GM18909 (cell line): ENCODE measurements around the gene CCDC38.

Experiments
- ATAC-seq: cut with Tn5 transposase; IDR thresholded peaks from one replicate; pipeline ENCODE4 v1.9.1; 2021; ENCODE audit warnings: mild to moderate bottlenecking; ENCODE audit not compliant: unreplicated experiment, poor library complexity

CCDC38 gene

DNA sequence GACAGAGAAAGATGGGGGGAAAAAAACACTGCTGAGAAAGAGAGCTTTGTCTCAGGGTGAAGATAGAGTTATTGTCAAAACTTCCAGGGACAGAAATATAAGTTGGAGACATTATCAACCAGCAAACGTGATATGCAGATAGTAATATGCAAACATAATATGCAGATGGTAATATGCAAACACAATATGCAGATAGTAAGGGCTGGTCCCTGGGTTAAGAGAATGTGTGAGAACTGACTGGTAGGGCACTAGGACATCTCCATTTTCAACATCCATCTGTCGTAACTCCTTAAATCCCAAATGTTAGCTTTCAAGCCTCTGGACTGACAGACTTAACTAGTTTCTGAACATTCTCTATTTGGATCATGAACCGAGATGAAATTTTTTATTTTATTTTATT lies 51.5 kb downstream of the CCDC38 start:
- no peak for ATAC-seq

DNA sequence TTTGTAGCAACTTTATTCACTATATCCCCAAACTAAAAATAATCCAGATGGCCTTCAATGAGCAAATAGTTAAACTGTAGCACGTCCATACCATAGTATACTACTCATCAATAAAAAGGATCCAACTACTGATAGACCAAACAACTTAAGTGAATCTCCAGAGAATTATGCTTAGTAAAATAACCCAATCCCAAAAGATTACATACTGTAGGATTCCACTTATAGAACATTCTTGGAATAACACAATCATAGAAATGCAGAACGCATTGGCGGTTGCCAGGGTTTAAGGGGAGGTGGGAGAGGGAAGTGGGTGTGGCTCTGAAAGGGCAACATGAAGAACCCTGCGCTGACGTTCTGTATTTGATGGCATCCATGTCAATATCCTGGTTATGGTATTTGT lies 55.1 kb downstream of the CCDC38 start:
- no peak for ATAC-seq

DNA sequence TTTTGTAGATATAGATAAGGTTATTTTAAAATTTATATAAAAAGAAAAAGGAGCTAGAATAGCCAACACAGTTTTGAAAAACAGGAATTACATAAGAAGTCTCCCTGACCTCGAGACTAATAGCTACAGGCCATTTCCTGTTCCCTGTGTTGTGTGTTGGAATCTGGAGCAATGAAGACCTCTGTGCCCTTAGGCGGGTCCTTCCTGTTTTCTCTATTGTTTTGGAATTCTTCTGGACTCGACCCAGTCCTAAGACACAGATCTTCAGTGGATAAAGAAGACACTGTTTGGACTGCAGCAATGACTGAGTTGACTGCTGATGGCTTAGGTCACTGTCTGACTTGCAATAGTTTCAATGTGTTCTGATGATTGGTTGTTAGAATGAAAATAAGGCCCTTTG lies 57.4 kb downstream of the CCDC38 start:
- no peak for ATAC-seq

DNA sequence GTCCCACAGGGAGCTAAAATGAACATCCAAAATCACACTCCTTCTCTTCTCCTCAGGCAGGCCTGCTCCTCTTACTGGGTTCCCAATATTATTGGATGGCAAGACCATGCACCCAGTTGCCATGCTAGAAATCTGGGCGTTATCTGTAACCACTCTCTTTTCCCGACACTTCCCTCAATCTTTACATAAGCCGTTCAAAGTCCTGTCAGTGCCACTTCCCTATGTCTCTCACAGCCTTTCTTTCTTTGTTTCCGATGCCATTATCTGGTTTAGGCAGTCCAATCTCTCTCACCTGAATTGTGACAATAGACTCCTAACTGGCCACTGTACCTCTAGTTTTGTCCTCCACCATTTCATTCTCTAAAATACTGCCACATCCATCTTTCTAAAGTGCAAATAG lies 59.5 kb downstream of the CCDC38 start:
- no peak for ATAC-seq

DNA sequence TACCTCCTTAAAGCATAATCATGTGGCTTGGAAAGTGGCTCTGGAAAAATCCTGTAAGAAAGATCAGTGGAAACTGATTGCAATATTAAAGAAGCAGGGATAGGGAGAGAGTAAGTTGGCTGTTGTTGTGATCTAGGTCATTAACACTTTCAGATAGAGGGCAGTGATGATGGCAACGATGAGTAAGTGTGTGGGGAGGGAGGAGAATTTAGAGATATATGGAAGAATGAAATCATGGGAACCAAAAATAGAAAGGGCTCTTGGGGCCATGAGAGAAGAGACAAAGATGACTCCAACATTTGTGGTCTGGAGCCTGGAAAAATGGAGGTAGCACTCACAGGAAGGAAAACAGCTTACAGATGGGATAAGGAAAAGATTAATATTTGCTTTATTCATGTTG lies 60.3 kb downstream of the CCDC38 start:
- ATAC-seq, result no peak

DNA sequence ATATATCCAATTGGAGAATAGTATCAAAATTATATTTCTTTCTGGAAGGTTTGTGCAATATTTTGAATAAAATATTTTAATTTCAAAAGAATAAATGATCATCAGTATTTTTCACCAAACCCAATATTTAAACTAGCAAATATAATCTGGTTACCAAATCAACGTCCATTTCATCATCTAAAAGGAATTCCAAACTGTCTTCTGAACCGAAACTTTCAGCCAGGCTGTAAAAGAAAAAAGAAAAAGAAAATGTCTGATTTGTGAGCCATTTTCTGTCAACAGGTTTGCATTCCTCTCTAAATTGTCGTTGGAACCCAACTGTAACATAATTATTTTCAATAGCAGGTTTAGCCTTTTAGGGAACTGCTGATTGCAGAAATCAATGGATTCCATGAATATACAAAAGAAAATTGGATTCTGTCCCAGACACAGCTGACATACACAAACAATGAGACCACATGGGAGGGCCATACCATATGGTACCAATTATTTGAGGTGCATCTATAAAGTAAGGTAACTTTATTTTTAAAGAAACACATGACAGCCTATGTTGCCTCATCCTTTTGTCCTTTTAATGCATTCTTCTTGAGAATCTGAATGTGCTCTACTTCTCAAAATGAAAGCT lies 61.0 kb downstream of the CCDC38 start:
- ATAC-seq, result no peak

DNA sequence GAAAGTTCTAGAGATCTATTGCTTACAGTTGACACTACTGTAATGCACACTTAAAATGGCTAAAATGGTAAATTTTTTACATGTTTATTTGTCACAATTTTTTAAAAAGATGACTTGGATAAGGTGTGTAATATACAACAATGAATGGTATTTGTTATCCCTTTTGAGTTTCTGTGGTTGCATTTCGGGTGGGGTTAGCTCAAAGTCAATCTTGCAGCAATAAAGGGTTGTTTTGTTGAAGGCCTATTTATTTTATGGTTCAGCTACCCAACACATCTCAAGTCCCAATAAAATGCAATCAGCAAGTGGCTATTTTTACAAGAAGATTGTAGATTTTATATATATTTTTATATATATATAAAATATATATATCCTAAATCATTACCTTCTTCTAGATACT lies 61.5 kb downstream of the CCDC38 start:
- ATAC-seq, result no peak

DNA sequence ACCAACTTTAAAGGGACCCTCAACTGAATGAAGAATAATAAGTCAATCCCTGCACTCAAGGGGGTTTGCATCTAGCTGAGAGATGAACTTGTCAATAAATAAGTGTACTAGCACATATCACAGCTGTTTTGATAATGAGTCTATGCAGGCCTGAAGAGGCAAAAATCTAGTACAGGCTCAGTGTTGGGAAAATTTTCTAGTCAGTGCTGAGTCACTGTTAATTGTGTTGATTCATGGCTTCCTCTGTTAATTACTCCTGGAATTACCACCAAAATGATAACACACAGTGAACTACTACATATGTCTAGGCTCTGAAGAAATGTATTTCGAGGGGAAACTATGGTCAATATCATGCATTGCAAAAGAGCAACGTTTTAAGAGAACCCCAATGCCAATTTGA lies 64.8 kb downstream of the CCDC38 start:
- no peak for ATAC-seq

DNA sequence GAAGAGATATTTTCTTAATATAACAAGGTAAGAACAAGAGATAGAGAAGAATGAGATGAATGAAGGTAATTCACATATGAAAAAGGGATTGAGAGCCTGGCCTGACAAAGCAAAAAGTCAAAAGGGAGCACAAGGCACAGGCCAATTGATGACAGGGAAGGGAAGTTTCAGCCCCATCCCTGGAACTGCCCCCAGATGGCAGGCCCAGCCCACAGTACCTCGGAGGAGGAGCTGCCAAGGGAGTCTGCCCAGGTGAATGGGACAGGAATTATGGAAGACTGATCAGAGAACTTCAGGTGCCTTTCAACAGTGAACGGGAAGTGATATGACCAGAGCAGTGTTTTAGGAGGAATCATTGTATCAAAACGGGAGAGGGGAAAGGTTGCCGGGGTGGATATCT lies 68.0 kb downstream of the CCDC38 start:
- no peak for ATAC-seq

DNA sequence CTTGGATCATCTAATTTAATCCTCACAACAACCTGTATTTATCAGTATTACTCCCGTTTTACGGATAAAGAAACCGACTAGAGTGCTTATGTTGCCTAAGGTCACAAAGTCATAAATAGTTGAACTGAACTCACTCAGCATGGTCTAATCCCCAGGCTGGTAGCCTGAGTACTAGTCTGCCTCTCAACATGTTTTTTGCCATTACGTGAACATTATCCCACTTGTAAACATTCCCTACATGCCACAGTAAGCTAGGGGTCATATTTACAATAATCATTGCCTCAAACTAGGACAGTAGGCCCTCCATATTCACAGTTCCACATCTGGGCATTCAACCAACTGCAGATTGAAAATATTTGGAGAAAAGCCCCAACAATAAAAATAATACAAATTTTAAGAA lies 71.5 kb downstream of the CCDC38 start:
- ATAC-seq, result no peak

DNA sequence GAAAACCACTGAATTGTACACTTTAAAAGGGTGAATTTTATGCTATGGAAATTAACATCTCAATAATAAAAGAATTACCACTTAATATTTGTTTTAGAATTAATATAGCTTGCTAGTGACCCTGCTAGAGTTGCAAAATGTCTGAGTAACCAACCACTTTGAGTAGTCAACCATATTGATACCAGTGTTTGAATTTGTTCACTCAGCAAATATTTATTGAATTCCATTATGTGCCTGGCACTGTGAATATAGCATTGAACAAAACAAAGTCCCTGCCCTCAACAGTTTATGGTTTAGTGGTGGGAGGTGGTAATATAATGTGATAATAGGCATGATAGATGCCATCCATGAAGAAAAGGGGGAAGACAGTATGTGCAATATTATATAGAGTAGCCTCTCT lies 79.1 kb downstream of the CCDC38 start:
- ATAC-seq, result no peak

DNA sequence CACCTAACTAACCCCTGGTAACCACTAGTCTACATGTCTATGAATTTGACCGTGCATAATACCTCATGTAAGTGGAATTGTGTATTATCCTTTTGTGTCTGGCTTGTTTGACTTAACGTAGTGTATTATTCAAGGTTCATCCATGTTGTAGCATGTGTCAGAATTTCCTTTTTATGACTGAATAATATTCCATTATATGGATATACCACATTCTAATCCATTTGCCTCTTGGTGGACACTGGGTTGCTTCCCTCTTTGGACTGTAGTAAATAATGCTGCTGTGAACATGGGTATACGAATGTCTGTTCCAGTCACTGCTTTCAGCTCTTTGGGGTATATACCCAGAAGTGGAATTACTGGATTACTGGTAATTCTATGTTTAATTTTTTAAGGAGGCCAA lies 80.4 kb downstream of the CCDC38 start:
- ATAC-seq, result no peak

DNA sequence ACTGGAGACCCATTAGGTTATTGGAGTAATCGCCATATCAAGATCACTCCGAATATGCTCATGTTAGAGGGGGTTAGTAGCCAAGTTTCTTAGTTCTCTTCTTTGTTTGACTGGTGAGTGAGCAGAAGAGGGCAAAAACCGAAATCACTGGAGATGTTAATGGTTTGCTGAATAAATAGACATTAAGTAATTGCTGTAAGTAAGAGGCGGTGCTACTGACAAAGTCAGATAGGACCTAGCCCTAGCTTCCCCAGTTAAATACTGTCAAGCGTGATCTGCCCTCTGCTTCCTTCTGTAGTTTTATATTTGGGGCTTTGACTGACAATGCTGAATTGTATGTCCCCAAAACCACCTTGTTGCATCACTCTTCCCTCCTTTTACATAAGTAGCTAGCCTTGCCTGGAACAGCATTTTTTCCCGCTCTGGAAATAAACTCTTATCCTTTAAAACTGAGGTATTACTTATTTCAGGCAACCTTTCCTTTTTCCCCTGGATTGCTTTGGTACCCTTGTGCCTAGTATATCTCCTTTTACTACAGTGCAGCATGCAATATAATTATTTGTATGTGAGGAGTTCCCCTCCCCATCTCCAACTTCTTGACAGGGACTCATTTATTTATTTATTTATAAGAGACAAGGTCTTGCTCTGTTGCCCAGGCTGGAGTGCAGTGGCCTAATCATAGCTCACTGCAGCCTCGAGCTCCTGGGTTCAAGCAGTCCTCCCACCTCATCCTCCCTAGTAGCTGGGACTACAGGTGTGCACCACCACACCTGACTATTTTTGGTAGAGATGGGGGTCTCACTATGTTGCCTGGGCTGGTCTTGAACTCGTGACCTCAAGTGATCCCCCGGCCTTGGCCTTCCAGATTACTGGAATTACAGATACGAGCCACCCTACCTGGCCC lies 82.2 kb downstream of the CCDC38 start:
- no peak for ATAC-seq

DNA sequence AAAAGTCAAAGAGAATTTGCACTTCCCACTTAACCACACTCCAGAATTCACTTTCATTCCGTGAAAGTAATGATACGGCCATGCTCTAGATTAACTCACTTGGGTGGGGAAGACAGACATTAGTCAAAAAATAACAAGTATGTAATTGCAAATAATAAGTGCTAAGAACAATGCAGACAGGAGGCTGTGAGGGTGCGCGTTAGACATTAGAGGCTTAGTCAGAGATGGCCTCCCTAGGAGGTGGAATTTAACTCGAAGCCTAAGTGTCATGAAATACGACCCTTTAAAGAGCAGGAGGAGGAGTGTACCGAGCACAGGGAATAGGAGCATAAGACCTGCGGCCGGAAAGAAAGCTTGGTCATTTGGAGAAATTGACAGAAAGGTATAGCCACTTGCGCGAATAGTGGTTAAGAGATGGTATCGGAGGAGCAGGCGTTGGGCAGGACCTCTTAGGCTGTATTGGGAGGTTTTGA lies 83.0 kb downstream of the CCDC38 start:
- ATAC-seq, result no peak

DNA sequence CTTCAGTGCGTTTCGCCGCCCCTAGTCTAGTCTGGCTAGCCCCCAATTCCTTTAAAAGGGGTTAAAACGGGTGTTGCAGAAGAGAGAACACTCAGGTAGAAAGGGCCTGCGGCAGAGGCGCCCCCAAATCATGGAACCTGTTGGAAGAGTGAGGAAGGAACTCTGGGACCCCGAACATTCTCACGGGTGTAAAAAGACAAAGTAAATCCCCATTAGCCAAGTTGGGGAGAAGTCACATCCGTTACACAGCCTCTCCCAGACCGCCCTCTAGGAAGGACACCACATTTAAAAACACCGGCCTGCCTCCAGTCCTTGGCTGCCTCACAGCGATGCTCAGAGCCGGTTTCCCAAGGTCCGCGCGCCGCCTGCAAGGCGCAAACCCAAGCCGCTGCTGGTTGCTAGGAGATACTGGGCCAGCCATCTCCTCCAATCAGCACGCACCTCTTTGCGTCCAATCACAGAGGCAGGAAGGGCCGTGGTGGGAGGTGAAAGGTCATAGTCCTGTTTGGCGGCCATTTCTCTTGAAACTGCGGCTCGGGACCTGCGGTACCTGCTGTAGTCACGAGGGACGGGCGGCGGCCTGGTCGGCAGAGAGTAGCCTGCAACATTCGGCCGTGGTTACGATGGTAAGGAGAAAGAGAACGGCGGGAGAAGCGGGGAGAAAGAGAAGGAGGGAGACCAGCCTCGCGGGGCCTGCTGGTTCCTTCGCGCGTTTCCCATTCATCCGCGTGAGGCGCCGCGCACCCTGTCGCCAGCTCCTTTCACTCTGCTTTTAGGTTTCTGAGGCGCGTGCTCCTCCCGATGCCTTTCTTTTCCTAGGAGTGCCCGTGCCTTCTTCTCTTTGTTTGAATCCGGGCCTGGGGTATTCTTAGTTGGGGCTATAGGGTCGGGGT lies 83.7 kb downstream of the CCDC38 start, which contains the start of gene SNRPF:
Gene SNRPF (plus strand): TSS at position 502 of the 893 bp plus-strand sequence. CDS start 122 bp downstream, at position 624.
- peak; percentile 99 for ATAC-seq

DNA sequence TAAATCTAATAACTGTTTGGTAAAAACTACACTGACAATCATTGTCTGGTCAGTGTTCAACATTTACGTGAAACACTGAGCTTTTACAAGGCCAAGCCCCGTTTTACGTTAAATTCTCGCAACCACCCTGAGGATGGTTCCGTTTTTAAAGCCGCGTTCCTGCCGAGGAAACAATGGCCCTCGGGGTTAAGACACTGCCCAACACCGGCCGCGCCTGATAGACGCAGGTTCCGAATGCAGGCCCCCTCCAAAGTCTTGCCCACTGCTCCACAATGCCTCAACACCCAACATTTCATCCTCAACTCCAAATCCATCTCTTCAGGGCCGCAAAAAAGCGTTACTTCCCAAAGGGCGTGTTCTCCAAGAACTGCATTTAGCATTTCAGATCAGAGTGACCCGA lies 84.6 kb downstream of the CCDC38 start:
- ATAC-seq, result no peak

DNA sequence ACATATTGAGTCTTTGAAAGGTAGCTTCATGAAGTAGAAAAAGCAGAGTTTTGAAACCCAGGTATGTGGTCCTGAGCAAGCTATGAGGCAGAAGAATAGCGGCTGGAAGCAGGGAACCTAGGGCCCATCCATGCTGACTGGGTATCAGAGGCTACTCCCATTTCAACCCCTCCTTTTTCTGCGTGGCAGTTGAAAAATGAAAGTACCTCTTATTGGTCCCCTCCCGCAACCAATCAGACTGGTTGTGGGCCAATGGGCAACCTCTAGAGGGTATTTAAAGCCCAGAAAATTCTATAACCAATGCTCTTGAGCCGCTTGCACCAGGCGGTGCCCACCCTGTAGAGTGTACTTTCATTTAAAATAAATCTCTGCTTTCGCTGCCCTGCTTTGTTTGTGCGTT lies 85.3 kb downstream of the CCDC38 start:
- ATAC-seq, result no peak

DNA sequence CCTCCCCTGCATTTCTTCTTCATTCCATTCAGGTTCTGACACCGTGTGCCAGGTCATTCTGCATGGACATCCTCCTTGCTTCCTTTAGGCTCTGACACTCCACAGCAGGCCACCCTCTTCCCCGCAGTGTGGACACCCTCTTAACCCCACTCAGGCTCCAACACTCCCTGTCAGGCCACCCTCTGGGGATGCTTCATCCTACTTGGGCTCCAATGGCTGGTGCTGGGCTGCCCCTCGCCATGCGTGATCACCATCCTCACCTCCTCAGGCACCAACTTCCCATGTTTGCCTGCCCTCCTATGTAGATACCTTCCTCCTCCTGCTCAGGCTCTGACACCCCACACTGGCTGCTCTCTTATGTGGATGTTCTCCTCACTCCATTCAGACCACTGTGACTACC lies 90.3 kb downstream of the CCDC38 start:
- ATAC-seq, result no peak

DNA sequence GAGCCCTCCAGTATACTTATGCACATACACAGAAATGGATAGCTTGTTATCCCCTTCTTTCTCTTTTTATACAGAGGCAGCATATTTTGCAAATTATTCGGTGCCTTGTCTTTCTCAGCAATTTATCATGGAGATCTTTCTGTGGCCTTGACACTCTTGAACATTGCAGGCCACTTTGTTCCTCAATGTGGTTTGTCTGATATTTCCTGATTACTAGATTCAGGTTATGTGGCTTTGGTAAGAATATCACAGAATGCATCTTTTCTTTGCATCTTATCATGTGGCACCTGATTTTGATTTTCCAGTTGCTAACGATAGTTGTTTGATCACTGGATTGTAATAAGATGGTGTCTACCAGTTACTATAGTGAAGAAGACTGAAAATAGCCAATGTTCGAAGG lies 90.8 kb downstream of the CCDC38 start:
- no peak for ATAC-seq

DNA sequence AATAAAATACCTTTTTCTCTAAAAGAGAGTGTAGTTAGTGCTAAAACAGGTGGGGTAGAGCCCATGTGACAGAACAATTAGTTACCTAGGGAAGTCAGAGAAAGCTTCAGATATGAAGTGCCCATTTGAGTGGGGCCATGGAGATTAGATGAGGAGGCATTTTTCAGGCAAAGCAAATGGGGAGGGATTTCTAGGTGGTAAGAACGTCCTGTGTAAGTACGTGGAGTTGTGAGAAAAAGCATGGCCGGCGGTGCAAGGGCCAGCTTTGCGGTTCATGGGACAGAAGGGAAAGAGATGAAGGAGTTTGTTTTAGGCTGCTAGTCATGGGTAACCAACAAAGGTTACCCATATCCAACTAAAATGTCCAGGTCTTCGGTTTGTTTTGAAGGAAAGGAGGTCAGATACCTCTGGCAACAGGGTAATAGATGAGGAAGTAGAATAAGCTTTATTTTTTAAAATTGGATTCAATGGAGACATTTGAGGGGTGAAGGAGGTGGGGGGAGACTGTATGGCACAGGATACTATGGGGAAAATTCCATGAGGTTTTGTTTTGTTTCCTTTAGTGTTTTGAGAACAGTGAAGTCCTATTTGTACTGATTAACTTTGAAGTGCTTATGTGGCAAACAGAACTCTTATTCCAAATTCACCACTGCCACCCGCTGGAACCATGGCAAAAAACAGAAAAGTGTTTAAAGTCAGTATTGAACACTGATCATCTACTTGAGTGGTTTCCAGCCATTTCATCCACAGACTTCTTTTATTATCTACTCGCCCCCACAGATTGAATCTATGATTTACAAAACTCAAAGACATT lies 93.6 kb downstream of the CCDC38 start:
- no peak for ATAC-seq
